22Rv1 (cell line): ENCODE results near the gene VWA8.

ENCODE experiments used
- H3K27ac ChIP-seq: fragments of 450-650 bp; 2 replicates; pipeline ENCODE4 v1.5.1; 2017
- CTCF ChIP-seq: fragments of 450-650 bp; IDR thresholded peaks from 2 replicates; pipeline ENCODE4 v1.5.1; 2017; ENCODE audit warnings: mild to moderate bottlenecking
- ZFX ChIP-seq: fragments of 450-650 bp; IDR thresholded peaks from 2 replicates; pipeline ENCODE4 v1.6.1; 2017; ENCODE audit warnings: antibody characterized with exemption, borderline replicate concordance

VWA8 gene

GRCh38 chr13:41766439-41766838, 194.5 kb downstream of the VWA8 start:
- TF ChIP-seq ZFX: no peak
- TF ChIP-seq CTCF: no peak
- H3K27ac ChIP-seq: no peak overlapping the region

GRCh38 chr13:41765813-41766212, 195.1 kb downstream of the VWA8 start:
- H3K27ac ChIP-seq: no peak overlapping the region
- TF ChIP-seq ZFX: no peak
- TF ChIP-seq CTCF: no peak

- H3K27ac ChIP-seq: no peak overlapping the region
- no peak for TF ChIP-seq CTCF
- no peak for TF ChIP-seq ZFX
These were observed 195.9 kb downstream of the VWA8 start for GRCh38 chr13:41765020-41765419.

- TF ChIP-seq ZFX: no peak
- TF ChIP-seq CTCF: no peak
- no peak overlapping the region for H3K27ac ChIP-seq
These were observed 196.4 kb downstream of the VWA8 start for GRCh38 chr13:41764558-41764957.

GRCh38 chr13:41763782-41764181, 197.1 kb downstream of the VWA8 start:
- no peak overlapping the region for H3K27ac ChIP-seq
- no peak for TF ChIP-seq ZFX
- no peak for TF ChIP-seq CTCF

GRCh38 chr13:41762796-41763195, 198.1 kb downstream of the VWA8 start:
- no peak overlapping the region for H3K27ac ChIP-seq
- TF ChIP-seq ZFX (no peak), CTCF (no peak)

GRCh38 chr13:41756198-41756880, 204.6 kb downstream of the VWA8 start:
- H3K27ac ChIP-seq: no peak overlapping the region
- TF ChIP-seq CTCF (no peak), ZFX (no peak)
